Neuronal stem cell (in vitro differentiated cells): Measurements from ENCODE around the gene GPHN.

ENCODE experiments used
- DNase-seq: peaks from one replicate; pipeline ENCODE4 v3.0.0-alpha.2; 2013; ENCODE audit warnings: low spot score
- H2AFZ ChIP-seq: one replicate; pipeline ENCODE4 v1.6.1; 2013; ENCODE audit warnings: mild to moderate bottlenecking, low read length, inconsistent platforms
- H2AK5ac ChIP-seq: 2 replicates; pipeline ENCODE4 v1.6.1; 2013; ENCODE audit warnings: low read depth, mild to moderate bottlenecking, inconsistent platforms, low read length, moderate library complexity, mixed read lengths
- H2BK120ac ChIP-seq: 2 replicates; pipeline ENCODE4 v1.6.1; 2013; ENCODE audit warnings: low read depth, mild to moderate bottlenecking, inconsistent platforms, low read length, moderate library complexity, mixed read lengths
- H2BK12ac ChIP-seq: one replicate; pipeline ENCODE4 v1.6.1; 2013; ENCODE audit warnings: low read length, inconsistent platforms
- H2BK15ac ChIP-seq: 2 replicates; pipeline ENCODE4 v1.6.1; 2013; ENCODE audit warnings: mild to moderate bottlenecking, low read length, inconsistent platforms, mixed read lengths
- H2BK5ac ChIP-seq: one replicate; pipeline ENCODE4 v1.6.1; 2013; ENCODE audit warnings: inconsistent platforms, mild to moderate bottlenecking, low read length, moderate library complexity
- H3K14ac ChIP-seq: one replicate; pipeline ENCODE4 v1.6.1; 2013; ENCODE audit warnings: low read length, inconsistent platforms
- H3K18ac ChIP-seq: 2 replicates; pipeline ENCODE4 v1.6.1; 2013; ENCODE audit warnings: low read length, inconsistent platforms
- H3K23ac ChIP-seq: 2 replicates; pipeline ENCODE4 v1.6.1; 2013; ENCODE audit warnings: low read depth, mild to moderate bottlenecking, mixed read lengths, low read length, inconsistent platforms; ENCODE audit not compliant: poor library complexity
- H3K27ac ChIP-seq: replicated peaks from 3 replicates; pipeline ENCODE4 v1.5.1; 2013; ENCODE audit warnings: low read length, inconsistent platforms
- H3K27me3 ChIP-seq, 3 experiments: 2 replicates each; pipeline ENCODE4 v1.6.1; 2013; ENCODE audit warnings: low read length in 3 of 3, mild to moderate bottlenecking in 2 of 3, inconsistent platforms in 1 of 3, low read depth in 1 of 3, mixed read lengths in 1 of 3, moderate library complexity in 1 of 3; ENCODE audit not compliant: control insufficient read depth in 3 of 3, insufficient read depth in 3 of 3
- H3K36me3 ChIP-seq, 2 donors: replicated peaks in 1 of 2; 2 replicates each; pipeline ENCODE4 v1.6.1; 2013; ENCODE audit warnings: low read length in 2 of 2; ENCODE audit not compliant: control insufficient read depth in 2 of 2, insufficient read depth in 2 of 2
- H3K4ac ChIP-seq: 2 replicates; pipeline ENCODE4 v1.6.1; 2013; ENCODE audit warnings: inconsistent platforms, mild to moderate bottlenecking, low read length, moderate library complexity
- H3K4me1 ChIP-seq, 2 donors: 1 replicate in 1 of 2; 2 replicates in 1 of 2; pipeline ENCODE4 v1.6.1; 2013; ENCODE audit warnings: low read length in 2 of 2, low read depth in 1 of 2; ENCODE audit not compliant: control insufficient read depth in 2 of 2, insufficient read depth in 1 of 2
- H3K4me2 ChIP-seq: one replicate; pipeline ENCODE4 v1.6.1; 2013; ENCODE audit warnings: mild to moderate bottlenecking, low read length, inconsistent platforms; ENCODE audit not compliant: insufficient read depth, poor library complexity, severe bottlenecking
- H3K4me3 ChIP-seq, 2 donors: 2 replicates each; pipeline ENCODE4 v1.5.1; 2013; ENCODE audit warnings: low read length in 2 of 2, mild to moderate bottlenecking in 2 of 2, inconsistent platforms in 1 of 2, moderate library complexity in 1 of 2
- H3K79me1 ChIP-seq: one replicate; pipeline ENCODE4 v1.6.1; 2013; ENCODE audit warnings: low read depth, mild to moderate bottlenecking, inconsistent platforms, low read length, moderate library complexity
- H3K9ac ChIP-seq: one replicate; pipeline ENCODE4 v1.6.1; 2013; ENCODE audit warnings: mild to moderate bottlenecking, low read depth, low read length, inconsistent platforms; ENCODE audit not compliant: poor library complexity
- H3K9me3 ChIP-seq, 2 donors: replicated peaks in 1 of 2; 2 replicates each; pipeline versions ENCODE3 to v1.6.1; 2013; ENCODE audit warnings: low read length in 2 of 2, mild to moderate bottlenecking in 2 of 2, inconsistent platforms in 1 of 2, low read depth in 1 of 2, mixed read lengths in 1 of 2, moderate library complexity in 1 of 2; ENCODE audit not compliant: control insufficient read depth in 2 of 2, insufficient read depth in 1 of 2
- H4K8ac ChIP-seq: one replicate; pipeline ENCODE4 v1.6.1; 2013; ENCODE audit warnings: low read depth, mild to moderate bottlenecking, inconsistent platforms, low read length, moderate library complexity
- H4K91ac ChIP-seq: one replicate; pipeline ENCODE4 v1.6.1; 2013; ENCODE audit warnings: low read length, low read depth, mild to moderate bottlenecking, inconsistent platforms; ENCODE audit not compliant: poor library complexity
- WGBS, 2 donors: extraction: QIAGEN DNeasy Blood & Tissue Kit; methylation state at CpG; one replicate each; pipeline ENCODE4 v1.1.7; 2013; ENCODE audit warnings: missing lambda C conversion rate in 2 of 2, mixed read lengths in 1 of 2; ENCODE audit not compliant: insufficient read length in 2 of 2, insufficient replicate concordance in 1 of 2; ENCODE audit errors: extremely low coverage in 2 of 2; 5-methylcytosine and 5-hydroxymethylcytosine counted together

GPHN gene

GRCh38 chr14:66881596-66881995 is 373.6 kb downstream of the GPHN start:
- Histone ChIP-seq H4K91ac (no peak overlapping the region), H3K9me3 (no peaks in the 10 kb centered on the region), H2BK120ac (no peak overlapping the region), H3K18ac (no peak overlapping the region), H3K4me2 (no peak overlapping the region), H3K27ac (no peak overlapping the region), H3K9ac (no peak overlapping the region), H3K4me1 (no peaks in the 10 kb centered on the region), H4K8ac (no peak overlapping the region), H3K79me1 (no peaks in the 10 kb centered on the region), H2AFZ (no peak overlapping the region), H2AK5ac (no peak overlapping the region), H3K14ac (no peak overlapping the region), H2BK5ac (no peak overlapping the region), H2BK15ac (no peak overlapping the region), H3K23ac (no peak overlapping the region), H3K4me3 (no peak overlapping the region), H2BK12ac (no peak overlapping the region), H3K36me3 (no peaks in the 10 kb centered on the region), H3K27me3 (no peaks in the 10 kb centered on the region), H3K4ac (no peak overlapping the region)
- no peak for DNase-seq

- Histone ChIP-seq H2BK15ac (no peak overlapping the region), H3K9ac (no peak overlapping the region), H2BK120ac (no peak overlapping the region), H3K79me1 (no peaks in the 10 kb centered on the region), H3K18ac (no peak overlapping the region), H3K4me1 (no peaks in the 10 kb centered on the region), H3K36me3 (no peaks in the 10 kb centered on the region), H2BK5ac (no peak overlapping the region), H3K9me3 (peaks cover 0 to 7% of the 10 kb centered on the region in 2 donors), H4K8ac (no peak overlapping the region), H2BK12ac (no peak overlapping the region), H4K91ac (no peak overlapping the region), H3K14ac (no peak overlapping the region), H2AK5ac (no peak overlapping the region), H3K23ac (no peak overlapping the region), H3K27me3 (no peaks in the 10 kb centered on the region), H3K4me2 (no peak overlapping the region), H2AFZ (no peak overlapping the region), H3K4ac (no peak overlapping the region), H3K27ac (no peak overlapping the region), H3K4me3 (no peak overlapping the region)
- DNase-seq, result no peak
- WGBS, 2 donors, result no CpG with 5 or more reads among the region's 2 CpGs
Observed at GRCh38 chr14:66884149-66884548, 376.2 kb downstream of the GPHN start.

- H2BK12ac ChIP-seq, result no peak overlapping the region
- H3K23ac ChIP-seq, result no peak overlapping the region
- no peak for DNase-seq
- no peaks in the 10 kb centered on the region for H3K27me3 ChIP-seq
- H3K4ac ChIP-seq, result no peak overlapping the region
- H3K18ac ChIP-seq, result no peak overlapping the region
- no peak overlapping the region for H2AK5ac ChIP-seq
- H3K36me3 ChIP-seq, result no peaks in the 10 kb centered on the region
- no peak overlapping the region for H3K4me3 ChIP-seq
- no peaks in the 10 kb centered on the region for H3K79me1 ChIP-seq
- no peak overlapping the region for H3K9ac ChIP-seq
- no peak overlapping the region for H2BK15ac ChIP-seq
- peaks cover 0 to 12% of the 10 kb centered on the region in 2 donors for H3K9me3 ChIP-seq
- no peak overlapping the region for H2AFZ ChIP-seq
- no peak overlapping the region for H4K91ac ChIP-seq
- no peak overlapping the region for H3K4me2 ChIP-seq
- WGBS, 2 donors, result no CpG with 5 or more reads among the region's 2 CpGs
- no peak overlapping the region for H3K27ac ChIP-seq
- no peaks in the 10 kb centered on the region for H3K4me1 ChIP-seq
- H2BK5ac ChIP-seq, result no peak overlapping the region
- H2BK120ac ChIP-seq, result no peak overlapping the region
- no peak overlapping the region for H3K14ac ChIP-seq
- no peak overlapping the region for H4K8ac ChIP-seq
Observed at GRCh38 chr14:66900719-66901118, 392.8 kb downstream of the GPHN start.

GRCh38 chr14:66910311-66910840 is 402.4 kb downstream of the GPHN start:
- Histone ChIP-seq H3K23ac (no peak overlapping the region), H2BK15ac (no peak overlapping the region), H3K27ac (no peak overlapping the region), H3K18ac (no peak overlapping the region), H2AK5ac (no peak overlapping the region), H3K27me3 (no peaks in the 10 kb centered on the region), H3K9ac (no peak overlapping the region), H2BK12ac (no peak overlapping the region), H2BK120ac (no peak overlapping the region), H4K8ac (no peak overlapping the region), H3K36me3 (no peaks in the 10 kb centered on the region), H3K4me3 (no peak overlapping the region), H3K14ac (no peak overlapping the region), H3K4me2 (no peak overlapping the region), H3K79me1 (no peaks in the 10 kb centered on the region), H4K91ac (no peak overlapping the region), H3K4me1 (no peaks in the 10 kb centered on the region), H3K9me3 (no peaks in the 10 kb centered on the region), H2BK5ac (no peak overlapping the region), H3K4ac (no peak overlapping the region), H2AFZ (no peak overlapping the region)
- WGBS, 2 donors, result no CpG with 5 or more reads among the region's 1 CpG
- DNase-seq, result no peak
